Heart right ventricle (tissue), 16 donors: Measurements from ENCODE around the gene LRP1. TPM values are rescaled to one million over a fixed set of nuclear protein-coding genes. Genes with fewer than 3 reads are reported as not detected.

Experiments
- ATAC-seq, 8 donors: fragments of 200-7000 bp; cut with Tn5 transposase; one replicate each; pipeline ENCODE4 v1.9.1; 2020; ENCODE audit warnings: mild to moderate bottlenecking in 8 of 8, moderate library complexity in 8 of 8, moderate number of reproducible peaks in 1 of 8
- DNase-seq, 2 donors: peaks; one replicate each; pipeline ENCODE4 v3.0.0-alpha.2; 2020
- H3K27ac ChIP-seq, 10 donors: fragments of 200-600 bp; sonication (generic) in 2 of 10; one replicate each; pipeline versions ENCODE4 v1.5.0 to v1.8.0; 2020 to 2022; ENCODE audit warnings: mild to moderate bottlenecking in 3 of 10
- H3K27me3 ChIP-seq, 7 donors: fragments of 200-600 bp; one replicate each; pipeline ENCODE4 v1.8.0; 2021 to 2022; ENCODE audit warnings: mild to moderate bottlenecking in 2 of 7
- H3K36me3 ChIP-seq, 9 donors: fragments of 200-600 bp; sonication (generic) in 1 of 9; one replicate each; pipeline versions ENCODE4 v1.5.0 to v1.8.0; 2020 to 2022; ENCODE audit warnings: mild to moderate bottlenecking in 2 of 9
- H3K4me1 ChIP-seq, 9 donors: fragments of 200-600 bp; sonication (generic) in 1 of 9; one replicate each; pipeline versions ENCODE4 v1.5.0 to v1.8.0; 2020 to 2022; ENCODE audit warnings: mild to moderate bottlenecking in 4 of 9
- H3K4me3 ChIP-seq, 10 donors: fragments of 200-600 bp; sonication (generic) in 2 of 10; one replicate each; pipeline versions ENCODE4 v1.5.0 to v1.8.0; 2020 to 2022; ENCODE audit warnings: mild to moderate bottlenecking in 7 of 10, moderate library complexity in 2 of 10
- H3K9me3 ChIP-seq, 11 donors: fragments of 200-600 bp in 10 of 11; sonication (generic) in 2 of 11; one replicate each; pipeline versions ENCODE4 v1.5.0 to v1.8.0; 2013 to 2022; ENCODE audit warnings: mild to moderate bottlenecking in 2 of 11, control low read depth in 1 of 11, moderate library complexity in 1 of 11
- CTCF ChIP-seq, 9 donors: fragments of 200-600 bp; sonication (generic) in 2 of 9; IDR thresholded peaks; one replicate each; pipeline versions ENCODE4 v1.5.0 to v1.8.0; 2021 to 2022; ENCODE audit warnings: antibody characterized with exemption in 9 of 9, mild to moderate bottlenecking in 5 of 9, moderate library complexity in 1 of 9
- WGBS, 2 donors: extraction: QIAGEN DNeasy Blood & Tissue Kit; methylation state at CpG; one replicate each; pipeline ENCODE4 v1.1.7; 2013; ENCODE audit warnings: inconsistent platforms in 1 of 2; 5-methylcytosine and 5-hydroxymethylcytosine counted together
- intact Hi-C, 10 donors: fragments of 100-400 bp; cut with DNase I; formaldehyde crosslinking; loops; one replicate each; pipeline versions ENCODE4 v1.11.1 to v1.14.2; 2022
- polyA plus RNA-seq, 2 donors: library from polyadenylated mRNA; stranded (reverse); fragments of 200-250 nt; gene quantifications; one replicate each; pipeline ENCODE4 v1.2.3, GENCODE V29; 2013
- total RNA-seq, 10 donors: library from RNA; stranded (reverse); fragmentation: NEBNext Ultra II Directional in 3 of 10; extraction: Animal tissue kit (Norgen Biotek cat#: 25700) in 3 of 10; gene quantifications; one replicate each; pipeline versions ENCODE4 v1.2.1 to v1.2.4, GENCODE V29; 2021 to 2023
- donor health status: Arrhythmogenic right ventricular cardiomyopathy.
- donor health status: ischemic (EF 13 %, LVEDD 7.1; RV severe dilation, severe dysfunction).
- donor health status: healthy with polysubstance abuse.
- donor health status: DM: no; HTN: yes; CAD: no.
- donor health status: DM: no; HTN: no; CAD: no.
- donor health status: ischemic (EF 25% LVEDD 6.9; RV normal size, moderate dysfunction).
- donor health status: ischemic (EF 25% LVEDD 5.7; RV mildly dilated, moderate dysfunction).
- donor health status: healthy.
- donor health status: DM: yes; HTN: yes; CAD: no.
- donor health status: Ischemic cardiomyopathy.
- donor health status: ischemic (EF 35%, LVEDD 5.7; RV mildly dilated, moderate dysfunction).
- donor health status: nonischemic (EF 11% LVEDD 7.7; RV severe dilation, severe dysfunction).
- donor health status: DM: yes; HTN: yes; CAD: no.
- donor health status: PGD.
- donor health status: ischemic (EF 29% LVEDD 5.4; RV normal size, mild dysfunction).
- donor health status: nonischemic (EF 23%, LVEDD 6.1; RV moderate dilation, normal function).

Gene LRP1
- total and polyA plus RNA-seq, 12 donors, result 46.3 to 259 (median 69.3) TPM

- ATAC-seq (no peak), DNase-seq (no peak)
- Histone ChIP-seq H3K4me1 (peaks cover 25 to 83% (median 52%) of the 10 kb centered on the region in 9 donors), H3K27me3 (peaks cover 0 to 58% (median 32%) of the 10 kb centered on the region in 7 donors), H3K36me3 (peaks cover 0 to 39% (median 24%) of the 10 kb centered on the region in 9 donors), H3K27ac (peak overlapping the region in 9 of 10 donors; percentile 61 to 87 (median 80)), H3K9me3 (no peaks in the 10 kb centered on the region), H3K4me3 (peak overlapping the region in 9 of 10 donors; percentile 22 to 60 (median 49))
- intact Hi-C loops, result no loop called here
- 49% methylated on average over 8 of the region's 8 CpGs for WGBS, 2 donors
- TF ChIP-seq CTCF (IDR thresholded peaks at IDR 0.05), result no peak
Measured at GRCh38 chr12:57235728-57236131, 107.4 kb downstream of the LRP1 start.

GRCh38 chr12:57236201-57236924, 108.1 kb downstream of the LRP1 start:
- DNase-seq, result no peak
- ATAC-seq, result no peak
- no peaks in the 10 kb centered on the region for H3K9me3 ChIP-seq
- 16 to 20% methylated on average over 39 to 40 of the region's 40 CpGs for WGBS, 2 donors
- H3K27me3 ChIP-seq, result peaks cover 0 to 64% (median 38%) of the 10 kb centered on the region in 7 donors
- H3K4me3 ChIP-seq, result peak overlapping the region; percentile 26 to 60 (median 48)
- no peak for TF ChIP-seq CTCF (IDR thresholded peaks at IDR 0.05)
- intact Hi-C loops, result no loop called here
- peaks cover 30 to 83% (median 52%) of the 10 kb centered on the region in 9 donors for H3K4me1 ChIP-seq
- H3K27ac ChIP-seq, result peak overlapping the region; percentile 56 to 87 (median 79)
- H3K36me3 ChIP-seq, result peaks cover 0 to 37% (median 24%) of the 10 kb centered on the region in 9 donors

- 38% methylated on average over 9 of the region's 9 CpGs for WGBS, 2 donors
- Histone ChIP-seq H3K27ac (peak overlapping the region in 9 of 10 donors; percentile 61 to 87 (median 80)), H3K36me3 (peaks cover 0 to 30% (median 20%) of the 10 kb centered on the region in 9 donors), H3K9me3 (no peaks in the 10 kb centered on the region), H3K4me1 (peaks cover 30 to 85% (median 58%) of the 10 kb centered on the region in 9 donors), H3K4me3 (peak overlapping the region; percentile 26 to 60 (median 48)), H3K27me3 (peaks cover 0 to 71% (median 44%) of the 10 kb centered on the region in 7 donors)
- intact Hi-C loops, result no loop called here
- ATAC-seq (peak in 7 of 8 donors; percentile 16 to 52 (median 36)), DNase-seq (peak; percentile 70 to 71)
- no peak for TF ChIP-seq CTCF (IDR thresholded peaks at IDR 0.05)
Measured at GRCh38 chr12:57236925-57237595, 108.8 kb downstream of the LRP1 start.

GRCh38 chr12:57237596-57237931, 109.3 kb downstream of the LRP1 start:
- H3K27me3 ChIP-seq, result peaks cover 0 to 76% (median 49%) of the 10 kb centered on the region in 7 donors
- intact Hi-C loops, result no loop called here
- H3K27ac ChIP-seq, result peak overlapping the region in 6 of 10 donors; percentile 11 to 85 (median 70)
- H3K4me3 ChIP-seq, result peak overlapping the region in 7 of 10 donors; percentile 49 to 60 (median 54)
- peaks cover 31 to 90% (median 63%) of the 10 kb centered on the region in 9 donors for H3K4me1 ChIP-seq
- no peaks in the 10 kb centered on the region for H3K9me3 ChIP-seq
- ATAC-seq, result no peak
- DNase-seq, result no peak
- WGBS, 2 donors, result 53 to 54% methylated on average over 5 of the region's 5 CpGs
- no peak for TF ChIP-seq CTCF (IDR thresholded peaks at IDR 0.05)
- H3K36me3 ChIP-seq, result peaks cover 0 to 25% (median 15%) of the 10 kb centered on the region in 9 donors
